ENCODE measurements around the gene CDYL. TPM values are rescaled to one million over a fixed set of nuclear protein-coding genes. Genes with fewer than 3 reads are reported as not detected.

The CDYL gene
- total and polyA plus RNA-seq, 7 donors, result 10.0 to 30.0 (median 19.9) TPM

DNA sequence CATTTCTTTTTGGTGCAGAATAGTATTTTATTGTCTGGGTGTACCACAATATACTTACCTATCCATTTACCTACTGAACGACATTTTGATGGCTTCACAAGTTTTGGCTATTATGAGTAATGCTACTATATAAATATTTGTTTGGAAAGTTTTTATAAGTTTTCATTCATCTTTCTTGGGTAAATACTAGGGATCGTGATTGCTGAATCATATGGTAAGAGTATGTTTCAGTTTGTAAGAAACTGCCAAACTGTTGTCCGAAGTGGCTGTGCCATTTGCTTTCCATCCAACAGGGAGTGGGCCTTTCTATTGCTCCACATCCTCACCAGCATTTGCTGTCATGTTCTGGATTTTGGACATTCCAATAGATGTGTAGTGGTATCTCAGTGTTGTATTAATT, 104.2 kb downstream of the CDYL start:
- WGBS, 3 donors, result 89 to 95% (median 91%) methylated on average over 3 of the region's 3 CpGs
- intact Hi-C loops (cut with DNase I), result no loop called here
- Histone ChIP-seq H3K27me3 (ENCODE audit: insufficient read depth in 3 of 3, low read length in 2 of 3) (no peaks in the 10 kb centered on the region), H3K36me3 (ENCODE audit: insufficient read depth in 1 of 2, low read depth in 1 of 2) (no peaks in the 10 kb centered on the region), H3K4me1 (peaks cover 13% of the 10 kb centered on the region), H3K4me3 (no peak overlapping the region), H3K27ac (no peak overlapping the region), H3K9me3 (no peaks in the 10 kb centered on the region)
- DNase-seq (no peak), ATAC-seq (no peak)
- TF ChIP-seq, protein P1, sequence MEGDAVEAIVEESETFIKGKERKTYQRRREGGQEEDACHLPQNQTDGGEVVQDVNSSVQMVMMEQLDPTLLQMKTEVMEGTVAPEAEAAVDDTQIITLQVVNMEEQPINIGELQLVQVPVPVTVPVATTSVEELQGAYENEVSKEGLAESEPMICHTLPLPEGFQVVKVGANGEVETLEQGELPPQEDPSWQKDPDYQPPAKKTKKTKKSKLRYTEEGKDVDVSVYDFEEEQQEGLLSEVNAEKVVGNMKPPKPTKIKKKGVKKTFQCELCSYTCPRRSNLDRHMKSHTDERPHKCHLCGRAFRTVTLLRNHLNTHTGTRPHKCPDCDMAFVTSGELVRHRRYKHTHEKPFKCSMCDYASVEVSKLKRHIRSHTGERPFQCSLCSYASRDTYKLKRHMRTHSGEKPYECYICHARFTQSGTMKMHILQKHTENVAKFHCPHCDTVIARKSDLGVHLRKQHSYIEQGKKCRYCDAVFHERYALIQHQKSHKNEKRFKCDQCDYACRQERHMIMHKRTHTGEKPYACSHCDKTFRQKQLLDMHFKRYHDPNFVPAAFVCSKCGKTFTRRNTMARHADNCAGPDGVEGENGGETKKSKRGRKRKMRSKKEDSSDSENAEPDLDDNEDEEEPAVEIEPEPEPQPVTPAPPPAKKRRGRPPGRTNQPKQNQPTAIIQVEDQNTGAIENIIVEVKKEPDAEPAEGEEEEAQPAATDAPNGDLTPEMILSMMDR (IDR thresholded peaks at IDR 0.05), result no peak

DNA sequence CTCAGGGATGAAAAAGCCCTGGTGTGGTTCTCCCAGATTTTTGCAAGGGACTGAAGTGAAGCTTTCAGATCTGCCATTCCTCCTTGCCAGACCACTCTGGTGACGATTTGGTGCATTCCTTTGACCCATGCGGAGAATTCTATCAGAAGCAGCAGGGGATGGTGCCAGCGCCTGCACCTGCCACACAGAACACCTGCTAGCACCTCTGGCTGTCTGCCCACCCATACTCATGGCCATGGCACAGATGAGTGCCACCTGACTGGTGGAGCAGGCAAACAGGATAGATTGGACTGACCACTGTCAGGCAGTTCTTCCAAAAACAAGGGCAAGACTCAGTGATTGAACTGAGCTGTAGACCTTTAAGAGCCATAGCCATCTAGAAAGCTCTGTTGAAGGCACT, 107.1 kb downstream of the CDYL start:
- 54 to 61% (median 58%) methylated on average over 3 of the region's 3 CpGs for WGBS, 3 donors
- Histone ChIP-seq H3K36me3 (ENCODE audit: insufficient read depth in 1 of 2, low read depth in 1 of 2) (no peaks in the 10 kb centered on the region), H3K4me3 (no peak overlapping the region), H3K9me3 (no peaks in the 10 kb centered on the region), H3K27ac (no peak overlapping the region), H3K4me1 (peaks cover 5% of the 10 kb centered on the region), H3K27me3 (ENCODE audit: insufficient read depth in 3 of 3, low read length in 2 of 3) (no peaks in the 10 kb centered on the region)
- TF ChIP-seq, protein P1 (IDR thresholded peaks at IDR 0.05), result no peak
- DNase-seq (no peak), ATAC-seq (peak in 1 of 4 donors; percentile 26)
- intact Hi-C loops (cut with DNase I), result no loop called here

GRCh38 chr6:4884646-4885340, 108.6 kb downstream of the CDYL start:
- TF ChIP-seq, protein P1 (IDR thresholded peaks at IDR 0.05), result no peak
- DNase-seq, result no peak
- no peak overlapping the region for H3K27ac ChIP-seq
- ATAC-seq, result no peak
- H3K4me1 ChIP-seq, result peaks cover 5% of the 10 kb centered on the region
- whole genome bisulfite sequencing, 3 donors, result 86 to 91% (median 87%) methylated on average over 7 of the region's 7 CpGs
- no peaks in the 10 kb centered on the region for H3K27me3 ChIP-seq (ENCODE audit: insufficient read depth in 3 of 3, low read length in 2 of 3)
- H3K4me3 ChIP-seq, result no peak overlapping the region
- no peaks in the 10 kb centered on the region for H3K36me3 ChIP-seq (ENCODE audit: insufficient read depth in 1 of 2, low read depth in 1 of 2)
- H3K9me3 ChIP-seq, result no peaks in the 10 kb centered on the region
- intact Hi-C loops (cut with DNase I), result no loop called here

- intact Hi-C loops (cut with DNase I), result no loop called here
- no peak overlapping the region for H3K27ac ChIP-seq
- ATAC-seq (no peak), DNase-seq (no peak)
- 93 to 95% (median 94%) methylated on average over 4 of the region's 4 CpGs for WGBS, 3 donors
- H3K4me1 ChIP-seq, result peaks cover 5% of the 10 kb centered on the region
- no peaks in the 10 kb centered on the region for H3K27me3 ChIP-seq (ENCODE audit: insufficient read depth in 3 of 3, low read length in 2 of 3)
- TF ChIP-seq, protein P1 (IDR thresholded peaks at IDR 0.05), result no peak
- no peaks in the 10 kb centered on the region for H3K36me3 ChIP-seq (ENCODE audit: insufficient read depth in 1 of 2, low read depth in 1 of 2)
- H3K9me3 ChIP-seq, result no peaks in the 10 kb centered on the region
- H3K4me3 ChIP-seq, result no peak overlapping the region
Observed at GRCh38 chr6:4885341-4885933, 109.2 kb downstream of the CDYL start.
